ENCODE measurements around the gene TMEM163. TPM values are rescaled to one million over a fixed set of nuclear protein-coding genes. Genes with fewer than 3 reads are reported as not detected.

TMEM163 gene
- total RNA-seq, 2 donors from 2014 or later = 0.24 TPM; not detected in 1

DNA sequence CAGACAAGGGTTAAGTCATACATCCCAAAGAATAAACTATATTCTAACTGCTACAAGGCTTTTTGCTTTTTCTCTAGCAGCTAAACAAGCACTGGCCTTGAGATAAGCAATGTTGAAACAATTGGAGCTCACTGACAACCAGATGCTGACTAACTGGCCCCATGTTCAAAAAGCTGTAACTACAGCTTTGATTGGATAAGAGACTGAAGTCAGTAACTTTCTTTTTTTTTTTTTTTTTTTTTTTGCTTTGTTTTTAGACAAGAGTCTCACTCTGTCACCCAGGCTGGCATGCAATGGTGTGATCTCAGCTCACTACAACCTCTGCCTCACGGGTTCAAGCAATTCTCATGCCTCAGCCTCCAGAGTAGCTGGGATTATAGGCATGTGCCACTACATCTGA is 45.4 kb upstream of the TMEM163 start:
- H3K4me1 Mint-ChIP-seq = no peaks in the 10 kb centered on the region
- peaks cover 20% of the 10 kb centered on the region for H3K27me3 Mint-ChIP-seq (ENCODE audit: insufficient read depth)
- Histone ChIP-seq H3K27me3 (ENCODE audit: control insufficient read depth, insufficient read depth, low read length, poor library complexity, severe bottlenecking) (no peaks in the 10 kb centered on the region), H3K4me3 (ENCODE audit: low read length) (no peak overlapping the region), H3K4me1 (ENCODE audit: control insufficient read depth, insufficient read depth, low read length) (no peaks in the 10 kb centered on the region), H3K9me3 (ENCODE audit: control insufficient read depth, low read length) (peaks cover 12% of the 10 kb centered on the region), H3K36me3 (ENCODE audit: control insufficient read depth, insufficient read depth, low read length) (no peaks in the 10 kb centered on the region), H3K9ac (ENCODE audit: extremely low read depth, low read length, poor library complexity, severe bottlenecking) (no peak overlapping the region), H3K27ac (ENCODE audit: low read depth, low read length) (no peak overlapping the region)
- 83 to 100% methylated on average over 1 of the region's 1 CpG for WGBS, 2 experiments (ENCODE audit: insufficient coverage in 1 of 2, insufficient read length in 1 of 2)
- TF ChIP-seq, protein P1, sequence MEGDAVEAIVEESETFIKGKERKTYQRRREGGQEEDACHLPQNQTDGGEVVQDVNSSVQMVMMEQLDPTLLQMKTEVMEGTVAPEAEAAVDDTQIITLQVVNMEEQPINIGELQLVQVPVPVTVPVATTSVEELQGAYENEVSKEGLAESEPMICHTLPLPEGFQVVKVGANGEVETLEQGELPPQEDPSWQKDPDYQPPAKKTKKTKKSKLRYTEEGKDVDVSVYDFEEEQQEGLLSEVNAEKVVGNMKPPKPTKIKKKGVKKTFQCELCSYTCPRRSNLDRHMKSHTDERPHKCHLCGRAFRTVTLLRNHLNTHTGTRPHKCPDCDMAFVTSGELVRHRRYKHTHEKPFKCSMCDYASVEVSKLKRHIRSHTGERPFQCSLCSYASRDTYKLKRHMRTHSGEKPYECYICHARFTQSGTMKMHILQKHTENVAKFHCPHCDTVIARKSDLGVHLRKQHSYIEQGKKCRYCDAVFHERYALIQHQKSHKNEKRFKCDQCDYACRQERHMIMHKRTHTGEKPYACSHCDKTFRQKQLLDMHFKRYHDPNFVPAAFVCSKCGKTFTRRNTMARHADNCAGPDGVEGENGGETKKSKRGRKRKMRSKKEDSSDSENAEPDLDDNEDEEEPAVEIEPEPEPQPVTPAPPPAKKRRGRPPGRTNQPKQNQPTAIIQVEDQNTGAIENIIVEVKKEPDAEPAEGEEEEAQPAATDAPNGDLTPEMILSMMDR (conservative IDR thresholded peaks at IDR 0.05) = no peak
- H3K9me3 Mint-ChIP-seq = peaks cover 22% of the 10 kb centered on the region
- DNase-seq = no peak
- H3K36me3 Mint-ChIP-seq (ENCODE audit: low read depth) = no peaks in the 10 kb centered on the region
- H3K4me3 Mint-ChIP-seq = no peak overlapping the region
- H3K27ac Mint-ChIP-seq = no peak overlapping the region

DNA sequence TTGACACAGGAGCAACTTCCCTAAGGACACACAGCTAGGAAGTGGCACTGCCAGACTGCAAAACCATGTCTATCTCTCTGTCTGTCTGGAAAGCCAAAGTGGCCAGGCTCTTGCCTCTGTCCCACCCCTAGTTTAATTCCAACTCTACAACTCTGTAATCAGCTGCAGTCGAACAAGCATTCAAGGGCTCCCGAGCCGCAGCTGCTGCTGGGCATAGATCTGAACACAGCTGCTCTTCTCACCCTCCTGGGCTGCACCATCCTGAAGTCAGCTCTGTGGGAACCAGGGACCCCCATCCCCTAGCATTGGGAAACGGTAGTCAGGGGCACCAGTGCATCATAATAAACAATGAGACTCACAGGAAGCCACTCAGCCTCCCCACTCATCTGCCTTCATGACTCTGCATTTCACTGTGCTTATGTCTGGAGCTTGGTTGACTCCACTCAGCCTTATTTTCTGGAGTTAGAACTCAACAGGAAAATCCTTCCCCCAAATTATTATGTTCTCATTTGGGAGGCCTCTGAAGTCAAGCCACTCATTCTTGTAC is 44.4 kb upstream of the TMEM163 start:
- no peaks in the 10 kb centered on the region for H3K27me3 ChIP-seq (ENCODE audit: control insufficient read depth, insufficient read depth, low read length, poor library complexity, severe bottlenecking)
- WGBS, 2 experiments (ENCODE audit: insufficient coverage in 1 of 2, insufficient read length in 1 of 2) = 88 to 92% methylated on average over 2 to 4 of the region's 4 CpGs
- TF ChIP-seq, protein P1 (conservative IDR thresholded peaks at IDR 0.05) = no peak
- H3K4me1 Mint-ChIP-seq = no peaks in the 10 kb centered on the region
- H3K36me3 ChIP-seq (ENCODE audit: control insufficient read depth, insufficient read depth, low read length) = no peaks in the 10 kb centered on the region
- H3K9ac ChIP-seq (ENCODE audit: extremely low read depth, low read length, poor library complexity, severe bottlenecking) = no peak overlapping the region
- peaks cover 28% of the 10 kb centered on the region for H3K27me3 Mint-ChIP-seq (ENCODE audit: insufficient read depth)
- H3K27ac ChIP-seq (ENCODE audit: low read depth, low read length) = no peak overlapping the region
- H3K27ac Mint-ChIP-seq = no peak overlapping the region
- H3K9me3 ChIP-seq (ENCODE audit: control insufficient read depth, low read length) = peaks cover 12% of the 10 kb centered on the region
- no peak overlapping the region for H3K4me3 Mint-ChIP-seq
- H3K36me3 Mint-ChIP-seq (ENCODE audit: low read depth) = no peaks in the 10 kb centered on the region
- H3K4me1 ChIP-seq (ENCODE audit: control insufficient read depth, insufficient read depth, low read length) = no peaks in the 10 kb centered on the region
- no peak overlapping the region for H3K4me3 ChIP-seq (ENCODE audit: low read length)
- peaks cover 22% of the 10 kb centered on the region for H3K9me3 Mint-ChIP-seq
- no peak for DNase-seq

DNA sequence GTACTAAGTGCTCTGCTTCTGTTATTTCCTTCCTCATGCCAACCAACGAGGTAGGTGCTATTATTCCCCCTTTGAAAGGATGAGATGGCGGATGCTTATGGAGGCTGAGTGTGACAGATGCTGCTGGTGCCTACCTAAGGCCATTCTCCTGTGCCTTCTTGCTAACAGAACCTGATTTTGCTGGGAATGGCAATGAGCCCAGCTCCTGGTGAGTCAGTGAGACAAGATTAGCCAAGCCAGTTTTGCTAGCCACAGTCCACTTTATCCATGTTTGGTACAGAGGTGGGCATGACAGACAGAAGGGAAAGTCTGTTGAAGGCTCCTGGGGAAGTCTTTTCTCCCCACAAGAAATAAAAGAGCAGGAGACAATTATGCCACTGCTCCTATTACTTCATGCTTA is 43.7 kb upstream of the TMEM163 start:
- H3K27me3 Mint-ChIP-seq (ENCODE audit: insufficient read depth) = peaks cover 33% of the 10 kb centered on the region
- peaks cover 22% of the 10 kb centered on the region for H3K9me3 Mint-ChIP-seq
- DNase-seq = no peak
- WGBS, 2 experiments (ENCODE audit: insufficient coverage in 1 of 2, insufficient read length in 1 of 2) = 89 to 100% methylated on average over 1 to 2 of the region's 2 CpGs
- TF ChIP-seq, protein P1 (conservative IDR thresholded peaks at IDR 0.05) = no peak
- Histone ChIP-seq H3K4me1 (ENCODE audit: control insufficient read depth, insufficient read depth, low read length) (no peaks in the 10 kb centered on the region), H3K27me3 (ENCODE audit: control insufficient read depth, insufficient read depth, low read length, poor library complexity, severe bottlenecking) (no peaks in the 10 kb centered on the region), H3K4me3 (ENCODE audit: low read length) (no peak overlapping the region), H3K36me3 (ENCODE audit: control insufficient read depth, insufficient read depth, low read length) (no peaks in the 10 kb centered on the region), H3K9ac (ENCODE audit: extremely low read depth, low read length, poor library complexity, severe bottlenecking) (no peak overlapping the region), H3K27ac (ENCODE audit: low read depth, low read length) (no peak overlapping the region), H3K9me3 (ENCODE audit: control insufficient read depth, low read length) (peaks cover 12% of the 10 kb centered on the region)
- no peak overlapping the region for H3K4me3 Mint-ChIP-seq
- H3K4me1 Mint-ChIP-seq = no peaks in the 10 kb centered on the region
- H3K27ac Mint-ChIP-seq = no peak overlapping the region
- H3K36me3 Mint-ChIP-seq (ENCODE audit: low read depth) = no peaks in the 10 kb centered on the region
